Neuronal stem cell (in vitro differentiated cells): Measurements from ENCODE around the gene NDUFA8. TPM values are rescaled to one million over a fixed set of nuclear protein-coding genes. Genes with fewer than 3 reads are reported as not detected.

Experiments
- DNase-seq: peaks from one replicate; pipeline ENCODE4 v3.0.0-alpha.2; 2013; ENCODE audit warnings: low spot score
- H2AFZ ChIP-seq: one replicate; pipeline ENCODE4 v1.6.1; 2013; ENCODE audit warnings: mild to moderate bottlenecking, low read length, inconsistent platforms
- H2AK5ac ChIP-seq: 2 replicates; pipeline ENCODE4 v1.6.1; 2013; ENCODE audit warnings: low read depth, mild to moderate bottlenecking, inconsistent platforms, low read length, moderate library complexity, mixed read lengths
- H2BK120ac ChIP-seq: 2 replicates; pipeline ENCODE4 v1.6.1; 2013; ENCODE audit warnings: low read depth, mild to moderate bottlenecking, inconsistent platforms, low read length, moderate library complexity, mixed read lengths
- H2BK12ac ChIP-seq: one replicate; pipeline ENCODE4 v1.6.1; 2013; ENCODE audit warnings: low read length, inconsistent platforms
- H2BK15ac ChIP-seq: 2 replicates; pipeline ENCODE4 v1.6.1; 2013; ENCODE audit warnings: mild to moderate bottlenecking, low read length, inconsistent platforms, mixed read lengths
- H2BK5ac ChIP-seq: one replicate; pipeline ENCODE4 v1.6.1; 2013; ENCODE audit warnings: inconsistent platforms, mild to moderate bottlenecking, low read length, moderate library complexity
- H3K14ac ChIP-seq: one replicate; pipeline ENCODE4 v1.6.1; 2013; ENCODE audit warnings: low read length, inconsistent platforms
- H3K18ac ChIP-seq: 2 replicates; pipeline ENCODE4 v1.6.1; 2013; ENCODE audit warnings: low read length, inconsistent platforms
- H3K23ac ChIP-seq: 2 replicates; pipeline ENCODE4 v1.6.1; 2013; ENCODE audit warnings: low read depth, mild to moderate bottlenecking, mixed read lengths, low read length, inconsistent platforms; ENCODE audit not compliant: poor library complexity
- H3K27ac ChIP-seq: replicated peaks from 3 replicates; pipeline ENCODE4 v1.5.1; 2013; ENCODE audit warnings: low read length, inconsistent platforms
- H3K27me3 ChIP-seq, 3 experiments: 2 replicates each; pipeline ENCODE4 v1.6.1; 2013; ENCODE audit warnings: low read length in 3 of 3, mild to moderate bottlenecking in 2 of 3, inconsistent platforms in 1 of 3, low read depth in 1 of 3, mixed read lengths in 1 of 3, moderate library complexity in 1 of 3; ENCODE audit not compliant: control insufficient read depth in 3 of 3, insufficient read depth in 3 of 3
- H3K36me3 ChIP-seq, 2 donors: replicated peaks in 1 of 2; 2 replicates each; pipeline ENCODE4 v1.6.1; 2013; ENCODE audit warnings: low read length in 2 of 2; ENCODE audit not compliant: control insufficient read depth in 2 of 2, insufficient read depth in 2 of 2
- H3K4ac ChIP-seq: 2 replicates; pipeline ENCODE4 v1.6.1; 2013; ENCODE audit warnings: inconsistent platforms, mild to moderate bottlenecking, low read length, moderate library complexity
- H3K4me1 ChIP-seq, 2 donors: 1 replicate in 1 of 2; 2 replicates in 1 of 2; pipeline ENCODE4 v1.6.1; 2013; ENCODE audit warnings: low read length in 2 of 2, low read depth in 1 of 2; ENCODE audit not compliant: control insufficient read depth in 2 of 2, insufficient read depth in 1 of 2
- H3K4me2 ChIP-seq: one replicate; pipeline ENCODE4 v1.6.1; 2013; ENCODE audit warnings: mild to moderate bottlenecking, low read length, inconsistent platforms; ENCODE audit not compliant: insufficient read depth, poor library complexity, severe bottlenecking
- H3K4me3 ChIP-seq, 2 donors: 2 replicates each; pipeline ENCODE4 v1.5.1; 2013; ENCODE audit warnings: low read length in 2 of 2, mild to moderate bottlenecking in 2 of 2, inconsistent platforms in 1 of 2, moderate library complexity in 1 of 2
- H3K79me1 ChIP-seq: one replicate; pipeline ENCODE4 v1.6.1; 2013; ENCODE audit warnings: low read depth, mild to moderate bottlenecking, inconsistent platforms, low read length, moderate library complexity
- H3K9ac ChIP-seq: one replicate; pipeline ENCODE4 v1.6.1; 2013; ENCODE audit warnings: mild to moderate bottlenecking, low read depth, low read length, inconsistent platforms; ENCODE audit not compliant: poor library complexity
- H3K9me3 ChIP-seq, 2 donors: replicated peaks in 1 of 2; 2 replicates each; pipeline versions ENCODE3 to v1.6.1; 2013; ENCODE audit warnings: low read length in 2 of 2, mild to moderate bottlenecking in 2 of 2, inconsistent platforms in 1 of 2, low read depth in 1 of 2, mixed read lengths in 1 of 2, moderate library complexity in 1 of 2; ENCODE audit not compliant: control insufficient read depth in 2 of 2, insufficient read depth in 1 of 2
- H4K8ac ChIP-seq: one replicate; pipeline ENCODE4 v1.6.1; 2013; ENCODE audit warnings: low read depth, mild to moderate bottlenecking, inconsistent platforms, low read length, moderate library complexity
- H4K91ac ChIP-seq: one replicate; pipeline ENCODE4 v1.6.1; 2013; ENCODE audit warnings: low read length, low read depth, mild to moderate bottlenecking, inconsistent platforms; ENCODE audit not compliant: poor library complexity
- WGBS, 2 donors: extraction: QIAGEN DNeasy Blood & Tissue Kit; methylation state at CpG; one replicate each; pipeline ENCODE4 v1.1.7; 2013; ENCODE audit warnings: missing lambda C conversion rate in 2 of 2, mixed read lengths in 1 of 2; ENCODE audit not compliant: insufficient read length in 2 of 2, insufficient replicate concordance in 1 of 2; ENCODE audit errors: extremely low coverage in 2 of 2; 5-methylcytosine and 5-hydroxymethylcytosine counted together
- small RNA-seq: library from polyadenylated mRNA; stranded (forward); fragments of <200 nt; extraction: miRNeasy Mini kit (QIAGEN cat#:217004); gene quantifications from one replicate; pipeline ENCODE3, GENCODE V24; 2013; ENCODE audit not compliant: insufficient read depth

NDUFA8 gene

DNA sequence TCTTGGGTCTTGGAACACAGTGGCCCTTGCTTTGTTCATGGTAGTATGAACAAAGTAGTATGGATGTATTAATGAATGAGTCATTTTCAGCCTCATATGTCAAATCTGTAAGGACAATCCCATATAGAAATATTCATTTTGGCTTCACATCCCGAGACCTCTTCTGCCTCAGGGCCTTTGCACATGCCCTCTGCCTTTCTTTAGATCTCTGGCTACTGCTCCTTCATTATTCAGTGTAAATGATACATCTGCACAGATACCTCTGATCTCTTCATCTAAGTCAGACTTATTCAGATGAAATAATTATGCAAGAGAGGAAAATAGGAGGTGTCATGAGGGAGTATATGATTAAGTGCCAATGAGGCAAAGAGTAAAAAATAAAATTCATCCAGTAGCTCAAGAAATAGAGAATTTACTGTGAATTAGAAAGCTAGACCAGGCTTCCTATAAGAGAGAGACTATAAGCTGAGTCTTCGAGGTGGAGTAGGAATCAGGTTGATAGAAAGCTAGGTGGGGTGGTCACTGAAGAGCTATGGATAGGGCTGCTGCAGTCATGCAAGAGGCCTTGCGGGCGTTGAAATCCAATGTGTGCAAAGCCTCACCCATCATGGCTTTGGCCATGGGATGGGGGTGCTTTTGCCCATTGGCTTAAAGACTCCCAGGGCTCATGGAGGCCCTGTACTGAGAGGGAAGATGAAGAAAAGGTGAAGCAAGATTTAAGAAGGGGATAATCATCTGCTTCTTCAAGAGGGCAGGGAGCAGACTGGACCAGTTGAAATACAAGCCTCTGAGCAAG is 62.8 kb downstream of the NDUFA8 start:
- no peak overlapping the region for H3K23ac ChIP-seq
- WGBS, 2 donors = no CpG with 5 or more reads among the region's 4 CpGs
- no peak overlapping the region for H2BK120ac ChIP-seq
- H3K4me3 ChIP-seq = no peak overlapping the region
- no peaks in the 10 kb centered on the region for H3K79me1 ChIP-seq
- no peaks in the 10 kb centered on the region for H3K9me3 ChIP-seq
- no peak overlapping the region for H2BK5ac ChIP-seq
- no peak overlapping the region for H2AFZ ChIP-seq
- peaks cover 0 to 21% (median 16%) of the 10 kb centered on the region in 3 experiments for H3K27me3 ChIP-seq
- no peak overlapping the region for H4K8ac ChIP-seq
- no peak overlapping the region for H3K27ac ChIP-seq
- no peak overlapping the region for H2BK12ac ChIP-seq
- H3K14ac ChIP-seq = no peak overlapping the region
- H3K18ac ChIP-seq = no peak overlapping the region
- H4K91ac ChIP-seq = no peak overlapping the region
- no peak overlapping the region for H2AK5ac ChIP-seq
- H3K4me1 ChIP-seq = peaks cover under 1 to 2% of the 10 kb centered on the region in 2 donors
- no peak overlapping the region for H2BK15ac ChIP-seq
- H3K4me2 ChIP-seq = no peak overlapping the region
- DNase-seq = no peak
- no peaks in the 10 kb centered on the region for H3K36me3 ChIP-seq
- H3K4ac ChIP-seq = no peak overlapping the region
- no peak overlapping the region for H3K9ac ChIP-seq

DNA sequence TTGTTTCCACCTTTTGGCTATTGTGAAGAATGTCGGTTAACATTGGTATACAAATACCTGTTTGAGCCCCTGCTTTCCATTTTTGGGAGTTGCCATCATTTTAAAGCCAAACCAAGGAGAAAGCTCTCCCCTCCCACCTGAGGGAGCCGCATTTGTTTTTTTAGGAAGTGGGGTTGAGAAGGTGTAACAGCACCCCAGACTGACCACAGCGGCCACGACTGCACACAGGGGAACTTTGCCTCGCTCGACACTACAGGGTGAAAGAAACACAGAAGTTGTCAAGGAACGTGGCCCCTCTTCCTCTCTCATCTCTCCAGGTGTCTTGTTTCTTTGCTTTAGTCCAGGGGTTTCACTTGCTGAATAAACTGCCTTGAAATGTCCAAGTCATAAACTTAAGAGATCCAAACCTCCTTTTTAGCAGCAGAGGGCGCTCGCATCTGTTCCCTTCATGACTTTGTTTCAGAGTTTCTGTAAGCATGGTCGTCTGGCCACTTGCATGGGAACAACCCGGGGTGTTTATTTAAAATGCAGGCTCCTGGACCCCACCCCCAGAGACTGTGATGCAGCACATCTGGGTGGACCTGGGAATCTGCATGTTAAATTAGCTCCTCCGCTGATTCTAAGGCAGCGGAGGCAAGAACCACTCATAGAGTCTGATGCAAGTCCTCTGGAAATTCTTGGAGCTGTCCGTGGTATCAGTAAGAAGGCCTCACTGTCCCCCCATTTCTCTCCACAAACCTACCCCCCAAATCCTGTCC is 64.4 kb downstream of the NDUFA8 start:
- Histone ChIP-seq H2BK15ac (no peak overlapping the region), H3K4me1 (peaks cover 2 to 5% of the 10 kb centered on the region in 2 donors), H3K23ac (no peak overlapping the region), H2AK5ac (no peak overlapping the region), H2BK12ac (no peak overlapping the region), H4K91ac (no peak overlapping the region), H2AFZ (peak overlapping the region; percentile 48), H3K4ac (no peak overlapping the region), H3K18ac (no peak overlapping the region), H3K4me3 (no peak overlapping the region), H2BK5ac (no peak overlapping the region), H3K4me2 (no peak overlapping the region), H3K79me1 (no peaks in the 10 kb centered on the region), H4K8ac (no peak overlapping the region), H3K9ac (no peak overlapping the region), H3K27me3 (peaks cover 0 to 16% (median 11%) of the 10 kb centered on the region in 3 experiments), H3K14ac (no peak overlapping the region), H3K27ac (no peak overlapping the region), H2BK120ac (no peak overlapping the region), H3K36me3 (no peaks in the 10 kb centered on the region), H3K9me3 (no peaks in the 10 kb centered on the region)
- whole genome bisulfite sequencing, 2 donors = no CpG with 5 or more reads among the region's 14 CpGs
- peak; percentile 66 for DNase-seq

Small RNA genes lying within 50 kb of the gene (small RNA-seq; reads per million reads assigned to genes)
- not detected for gene MIR4478
